Measurements from ENCODE around the gene AOC1. TPM values are rescaled to one million over a fixed set of nuclear protein-coding genes. Genes with fewer than 3 reads are reported as not detected.

The AOC1 gene
- total RNA-seq, 4 donors from 2014 or later, result 1.2 to 6.7 (median 3.5) TPM

GRCh38 chr7:150898475-150899011 lies 46.2 kb downstream of the AOC1 start:
- WGBS, 2 donors, result 12 to 13% methylated on average over 19 to 20 of the region's 22 CpGs
- no peak overlapping the region for H3K4me3 ChIP-seq (ENCODE audit: low read depth, poor library complexity, severe bottlenecking)
- intact Hi-C loops (cut with DNase I; ENCODE audit: low total_unique reads), result loop anchor here (10.0 kb wide), 1 partner anchor 216 kb away; no protein-coding TSS in a partner anchor
- peak; percentile 59 to 96 for DNase-seq (ENCODE audit: low spot score in 2 of 2)
- TF ChIP-seq, protein P1, sequence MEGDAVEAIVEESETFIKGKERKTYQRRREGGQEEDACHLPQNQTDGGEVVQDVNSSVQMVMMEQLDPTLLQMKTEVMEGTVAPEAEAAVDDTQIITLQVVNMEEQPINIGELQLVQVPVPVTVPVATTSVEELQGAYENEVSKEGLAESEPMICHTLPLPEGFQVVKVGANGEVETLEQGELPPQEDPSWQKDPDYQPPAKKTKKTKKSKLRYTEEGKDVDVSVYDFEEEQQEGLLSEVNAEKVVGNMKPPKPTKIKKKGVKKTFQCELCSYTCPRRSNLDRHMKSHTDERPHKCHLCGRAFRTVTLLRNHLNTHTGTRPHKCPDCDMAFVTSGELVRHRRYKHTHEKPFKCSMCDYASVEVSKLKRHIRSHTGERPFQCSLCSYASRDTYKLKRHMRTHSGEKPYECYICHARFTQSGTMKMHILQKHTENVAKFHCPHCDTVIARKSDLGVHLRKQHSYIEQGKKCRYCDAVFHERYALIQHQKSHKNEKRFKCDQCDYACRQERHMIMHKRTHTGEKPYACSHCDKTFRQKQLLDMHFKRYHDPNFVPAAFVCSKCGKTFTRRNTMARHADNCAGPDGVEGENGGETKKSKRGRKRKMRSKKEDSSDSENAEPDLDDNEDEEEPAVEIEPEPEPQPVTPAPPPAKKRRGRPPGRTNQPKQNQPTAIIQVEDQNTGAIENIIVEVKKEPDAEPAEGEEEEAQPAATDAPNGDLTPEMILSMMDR (IDR thresholded peaks at IDR 0.05), result peak in 1 of 3 donors; percentile 68
- no peak for TF ChIP-seq POLR2A (IDR thresholded peaks at IDR 0.05)

DNA sequence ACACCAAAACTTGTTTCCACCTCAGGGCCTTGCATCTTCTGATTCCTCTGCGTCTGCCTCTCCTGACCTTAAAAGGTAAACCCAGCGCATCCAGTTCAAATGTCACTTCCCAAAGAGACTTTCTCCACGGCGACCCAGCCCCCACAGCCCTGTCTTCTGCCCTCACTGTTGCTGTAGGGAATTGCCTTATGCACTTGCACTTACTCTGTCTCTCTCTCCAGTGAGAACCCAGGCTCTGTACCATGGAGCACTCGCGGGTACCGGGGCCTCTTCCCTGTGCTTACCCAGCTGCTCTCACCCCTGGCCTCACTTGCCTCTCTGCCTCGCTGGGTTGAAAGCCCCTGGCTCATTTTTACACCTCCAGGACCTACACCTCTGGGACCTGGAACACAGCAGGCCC lies 48.4 kb downstream of the AOC1 start:
- no peak for DNase-seq (ENCODE audit: low spot score in 2 of 2)
- intact Hi-C loops (cut with DNase I; ENCODE audit: low total_unique reads), result loop anchor here (10.0 kb wide), 1 partner anchor 84 kb away; no protein-coding TSS in a partner anchor
- 86 to 88% methylated on average over 8 of the region's 8 CpGs for WGBS, 2 donors
- H3K4me3 ChIP-seq (ENCODE audit: low read depth, poor library complexity, severe bottlenecking), result no peak overlapping the region
- TF ChIP-seq, protein P1 (IDR thresholded peaks at IDR 0.05), result no peak
- TF ChIP-seq POLR2A (IDR thresholded peaks at IDR 0.05), result no peak

- intact Hi-C loops (cut with DNase I; ENCODE audit: low total_unique reads), result loop anchor here (10.0 kb wide), 1 partner anchor 83 kb away; no protein-coding TSS in a partner anchor
- no peak for DNase-seq (ENCODE audit: low spot score in 2 of 2)
- TF ChIP-seq, protein P1 (IDR thresholded peaks at IDR 0.05), result no peak
- TF ChIP-seq POLR2A (IDR thresholded peaks at IDR 0.05), result no peak
- WGBS, 2 donors, result 59 to 60% methylated on average over 14 to 15 of the region's 15 CpGs
- H3K4me3 ChIP-seq (ENCODE audit: low read depth, poor library complexity, severe bottlenecking), result no peak overlapping the region
Observed at GRCh38 chr7:150901160-150902035, 49.1 kb downstream of the AOC1 start.

- intact Hi-C loops (cut with DNase I; ENCODE audit: low total_unique reads), result loop anchor here (10.0 kb wide), 1 partner anchor 82 kb away; no protein-coding TSS in a partner anchor
- TF ChIP-seq, protein P1 (IDR thresholded peaks at IDR 0.05), result no peak
- TF ChIP-seq POLR2A (IDR thresholded peaks at IDR 0.05), result no peak
- H3K4me3 ChIP-seq (ENCODE audit: low read depth, poor library complexity, severe bottlenecking), result no peak overlapping the region
- WGBS, 2 donors, result 70 to 77% methylated on average over 14 of the region's 14 CpGs
- DNase-seq (ENCODE audit: low spot score in 2 of 2), result no peak
Observed at GRCh38 chr7:150902078-150903033, 50.0 kb downstream of the AOC1 start.

DNA sequence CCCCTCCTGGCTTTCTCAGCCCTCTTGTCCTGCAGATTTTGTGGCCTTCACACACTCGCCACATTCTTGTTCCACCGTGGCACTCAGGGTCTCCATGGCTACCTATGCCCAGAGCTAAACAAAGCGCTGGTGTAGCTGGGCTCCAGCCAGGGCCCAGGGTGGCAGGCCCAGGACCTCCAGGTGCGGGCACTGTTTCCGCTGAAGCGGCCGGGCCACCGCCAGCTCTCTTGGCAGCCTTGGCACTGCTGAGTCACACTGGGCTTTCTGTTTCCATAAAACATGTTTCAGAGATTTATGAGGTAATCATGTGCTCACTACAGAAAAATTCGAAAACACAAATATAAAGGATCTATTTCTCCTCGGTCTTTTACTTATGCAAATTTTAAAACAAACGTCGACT lies 51.3 kb downstream of the AOC1 start:
- intact Hi-C loops (cut with DNase I; ENCODE audit: low total_unique reads), result loop anchor here (10.0 kb wide), 1 partner anchor 81 kb away; no protein-coding TSS in a partner anchor
- H3K4me3 ChIP-seq (ENCODE audit: low read depth, poor library complexity, severe bottlenecking), result no peak overlapping the region
- TF ChIP-seq, protein P1 (IDR thresholded peaks at IDR 0.05), result no peak
- TF ChIP-seq POLR2A (IDR thresholded peaks at IDR 0.05), result no peak
- WGBS, 2 donors, result 31 to 35% methylated on average over 12 of the region's 12 CpGs
- DNase-seq (ENCODE audit: low spot score in 2 of 2), result no peak
